Vagina (tissue), 2 donors: ENCODE data around the gene CEP19.
"Not testable (repeated sequence)": the region's sequence is repeated elsewhere in the genome, so short reads cannot be mapped to it uniquely, and the experiment has no call there.

ENCODE experiments used
- CTCF ChIP-seq, 3 experiments: fragments of 450-650 bp in 2 of 3; fragments of 200-600 bp in 1 of 3; sonication (generic) in 1 of 3; IDR thresholded peaks; one replicate each; pipeline ENCODE4 v1.5.1; 2017 to 2019; ENCODE audit warnings: antibody characterized with exemption in 3 of 3, mild to moderate bottlenecking in 2 of 3, moderate library complexity in 2 of 3
- POLR2A ChIP-seq, 2 donors: fragments of 450-650 bp; IDR thresholded peaks; one replicate each; pipeline ENCODE4 v1.6.1; 2017; ENCODE audit warnings: antibody characterized with exemption in 2 of 2, mild to moderate bottlenecking in 2 of 2, moderate library complexity in 2 of 2

GRCh38 chr3:196743569-196743968, 31.5 kb upstream of the CEP19 start:
- not testable (repeated sequence) for TF ChIP-seq CTCF, POLR2A (IDR thresholded peaks at IDR 0.05)
